C4-2B (cell line): ENCODE results near the gene CDIPT.

ENCODE experiments used
- H3K27ac ChIP-seq: fragments of 450-650 bp; 2 replicates; pipeline ENCODE4 v1.5.1; 2017
- ZFX ChIP-seq: fragments of 450-650 bp; IDR thresholded peaks from 2 replicates; pipeline ENCODE4 v1.6.1; 2017
- TF ChIP-seq, protein P1 (sequence below): fragments of 450-650 bp; conservative IDR thresholded peaks from 2 replicates; pipeline ENCODE4 v1.5.1; 2017; ENCODE audit warnings: mild to moderate bottlenecking

The CDIPT gene

DNA sequence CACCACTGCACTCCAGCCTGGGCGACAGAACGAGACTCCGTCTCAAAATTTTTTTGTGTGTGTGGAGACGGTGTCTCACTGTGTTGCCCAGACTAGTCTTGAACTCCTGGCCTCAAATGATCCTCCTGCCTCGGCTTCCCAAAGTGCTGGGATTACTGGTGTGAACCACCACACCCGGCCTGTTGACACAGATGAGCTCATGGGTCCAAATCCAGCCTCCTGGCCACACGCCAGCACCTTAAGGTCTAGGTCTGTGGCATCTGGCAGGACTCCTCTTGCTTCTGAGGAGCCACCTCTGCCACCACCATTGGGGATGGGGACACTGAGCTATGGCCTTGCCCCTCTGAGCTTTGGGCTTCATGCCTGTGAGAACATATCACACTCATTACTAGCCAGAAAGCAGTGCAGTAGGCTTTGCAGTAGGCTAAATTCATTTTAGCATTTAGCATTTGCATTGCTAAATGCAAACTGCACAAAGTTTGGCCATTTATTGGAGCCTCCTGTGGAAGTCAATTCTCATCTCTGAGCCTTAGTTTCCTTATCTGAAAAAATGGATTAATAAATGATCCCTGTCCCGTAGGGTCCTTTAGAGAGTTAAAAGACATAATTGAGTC is 5.5 kb upstream of the CDIPT start:
- no peak for TF ChIP-seq ZFX
- TF ChIP-seq, protein P1, sequence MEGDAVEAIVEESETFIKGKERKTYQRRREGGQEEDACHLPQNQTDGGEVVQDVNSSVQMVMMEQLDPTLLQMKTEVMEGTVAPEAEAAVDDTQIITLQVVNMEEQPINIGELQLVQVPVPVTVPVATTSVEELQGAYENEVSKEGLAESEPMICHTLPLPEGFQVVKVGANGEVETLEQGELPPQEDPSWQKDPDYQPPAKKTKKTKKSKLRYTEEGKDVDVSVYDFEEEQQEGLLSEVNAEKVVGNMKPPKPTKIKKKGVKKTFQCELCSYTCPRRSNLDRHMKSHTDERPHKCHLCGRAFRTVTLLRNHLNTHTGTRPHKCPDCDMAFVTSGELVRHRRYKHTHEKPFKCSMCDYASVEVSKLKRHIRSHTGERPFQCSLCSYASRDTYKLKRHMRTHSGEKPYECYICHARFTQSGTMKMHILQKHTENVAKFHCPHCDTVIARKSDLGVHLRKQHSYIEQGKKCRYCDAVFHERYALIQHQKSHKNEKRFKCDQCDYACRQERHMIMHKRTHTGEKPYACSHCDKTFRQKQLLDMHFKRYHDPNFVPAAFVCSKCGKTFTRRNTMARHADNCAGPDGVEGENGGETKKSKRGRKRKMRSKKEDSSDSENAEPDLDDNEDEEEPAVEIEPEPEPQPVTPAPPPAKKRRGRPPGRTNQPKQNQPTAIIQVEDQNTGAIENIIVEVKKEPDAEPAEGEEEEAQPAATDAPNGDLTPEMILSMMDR: no peak
- no peak overlapping the region for H3K27ac ChIP-seq

DNA sequence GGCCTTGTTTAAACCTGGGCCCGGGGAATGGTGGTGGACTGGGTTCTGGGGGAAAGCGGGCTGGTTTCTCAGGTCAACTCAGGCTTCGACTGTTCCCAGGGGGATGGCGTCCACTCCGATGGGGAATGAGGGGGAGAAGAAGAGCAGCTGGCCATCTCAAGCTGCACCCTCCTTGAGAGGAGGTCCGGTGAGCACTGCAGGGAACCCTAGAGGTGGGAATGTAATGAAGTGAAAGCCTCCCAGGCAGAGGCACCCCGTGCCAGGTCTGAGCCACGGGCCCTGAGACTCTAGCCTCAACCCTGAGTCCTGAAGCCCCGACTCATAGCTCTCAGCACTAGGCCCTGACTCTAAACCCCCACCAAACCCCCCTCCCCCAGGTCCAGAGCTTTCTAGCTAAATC is 1.2 kb upstream of the CDIPT start:
- H3K27ac ChIP-seq: peak overlapping the region; percentile 86; the same call in 1 of the 2 replicates
- TF ChIP-seq, protein P1: no peak

DNA sequence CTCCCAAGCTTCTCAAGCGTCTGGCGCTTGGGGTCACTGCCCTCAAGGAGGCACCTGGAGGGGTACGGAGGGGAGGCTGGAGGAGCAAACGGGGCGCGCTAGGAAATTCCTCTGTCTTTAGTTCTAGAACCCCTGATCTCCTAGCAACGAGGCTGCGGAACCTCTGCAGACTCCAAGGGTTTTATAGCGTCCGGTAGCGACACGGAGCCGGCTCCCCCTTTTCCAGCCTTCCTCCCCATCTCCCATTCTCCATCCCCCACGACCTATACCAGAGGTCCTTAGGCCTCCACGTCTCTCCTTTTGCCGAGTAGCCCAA is 601 bp upstream of the CDIPT start:
- H3K27ac ChIP-seq: peak overlapping the region; percentile 86
- TF ChIP-seq ZFX: no peak
- TF ChIP-seq, protein P1: peak; percentile 40; the same call in 1 of the 2 replicates

DNA sequence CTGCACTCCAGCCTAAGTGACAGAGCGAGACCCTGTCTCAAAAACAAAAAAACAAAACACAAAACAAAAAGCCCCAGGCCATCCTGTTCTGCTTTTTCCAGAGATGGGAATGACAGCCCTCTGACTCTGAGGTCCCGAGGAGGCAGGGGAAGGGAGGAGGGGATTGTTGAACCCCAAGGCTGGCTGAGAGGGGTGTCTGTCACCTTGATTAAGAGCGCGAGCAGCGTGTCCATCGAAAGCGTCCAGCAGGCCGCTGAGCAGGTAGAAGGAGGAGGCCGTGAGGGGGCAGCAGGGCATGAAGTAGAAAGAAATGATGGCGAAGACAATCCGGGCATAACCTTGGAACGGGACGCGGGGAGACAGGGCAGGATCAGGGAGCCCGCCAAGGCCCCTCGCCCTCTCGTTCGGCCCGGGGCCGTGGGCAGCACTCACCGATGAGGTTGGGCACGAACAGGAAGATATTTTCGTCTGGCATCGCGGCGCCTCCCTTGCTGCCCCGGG is 593 bp downstream of the CDIPT start:
- H3K27ac ChIP-seq: peak overlapping the region; percentile 86
- peak; percentile 73; the same call in 1 of the 2 replicates for TF ChIP-seq ZFX
- TF ChIP-seq, protein P1: no peak

DNA sequence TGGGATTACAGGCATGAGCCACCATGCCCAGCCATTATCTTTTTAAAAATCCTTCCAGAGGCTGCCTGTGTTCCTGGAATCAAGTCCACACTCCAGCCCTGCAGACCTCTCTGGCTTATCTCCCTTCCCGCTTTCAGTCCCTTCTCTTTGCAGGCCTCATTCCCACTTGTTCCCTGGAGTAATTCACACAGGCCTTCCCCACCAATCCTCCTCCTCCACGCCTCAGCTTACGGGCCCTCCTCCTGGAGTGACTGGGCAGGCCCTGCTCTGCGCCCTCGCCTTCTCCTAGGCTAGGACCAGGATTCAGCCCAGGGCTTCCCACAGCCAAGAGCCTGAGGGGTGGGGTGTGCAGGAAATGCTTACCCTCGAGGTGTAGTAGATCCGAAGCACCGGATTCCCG is 2.8 kb downstream of the CDIPT start:
- no peak for TF ChIP-seq ZFX
- TF ChIP-seq, protein P1: no peak
- H3K27ac ChIP-seq: no peak overlapping the region

DNA sequence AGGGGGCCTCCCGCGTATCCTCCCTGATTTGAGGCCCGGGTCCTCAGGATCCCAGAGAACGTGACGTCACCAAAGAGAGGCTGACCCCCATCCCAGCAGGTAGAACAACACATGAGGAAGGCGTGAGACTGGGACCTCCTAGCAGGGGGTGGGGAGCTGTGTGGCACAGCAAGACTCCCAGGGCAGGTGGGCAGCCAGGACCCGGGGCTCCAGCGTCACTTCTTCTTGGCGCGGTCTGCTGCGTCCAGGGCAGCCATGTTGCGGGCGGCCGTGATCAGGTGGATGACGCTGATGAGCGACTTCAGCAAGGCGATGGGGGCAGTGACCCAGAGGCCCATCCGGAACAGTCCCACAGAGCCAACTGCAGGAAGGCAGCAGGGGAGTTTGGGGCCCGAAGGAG is 4.1 kb downstream of the CDIPT start:
- TF ChIP-seq, protein P1: no peak
- TF ChIP-seq ZFX: no peak
- peak overlapping the region; percentile 58 for H3K27ac ChIP-seq

DNA sequence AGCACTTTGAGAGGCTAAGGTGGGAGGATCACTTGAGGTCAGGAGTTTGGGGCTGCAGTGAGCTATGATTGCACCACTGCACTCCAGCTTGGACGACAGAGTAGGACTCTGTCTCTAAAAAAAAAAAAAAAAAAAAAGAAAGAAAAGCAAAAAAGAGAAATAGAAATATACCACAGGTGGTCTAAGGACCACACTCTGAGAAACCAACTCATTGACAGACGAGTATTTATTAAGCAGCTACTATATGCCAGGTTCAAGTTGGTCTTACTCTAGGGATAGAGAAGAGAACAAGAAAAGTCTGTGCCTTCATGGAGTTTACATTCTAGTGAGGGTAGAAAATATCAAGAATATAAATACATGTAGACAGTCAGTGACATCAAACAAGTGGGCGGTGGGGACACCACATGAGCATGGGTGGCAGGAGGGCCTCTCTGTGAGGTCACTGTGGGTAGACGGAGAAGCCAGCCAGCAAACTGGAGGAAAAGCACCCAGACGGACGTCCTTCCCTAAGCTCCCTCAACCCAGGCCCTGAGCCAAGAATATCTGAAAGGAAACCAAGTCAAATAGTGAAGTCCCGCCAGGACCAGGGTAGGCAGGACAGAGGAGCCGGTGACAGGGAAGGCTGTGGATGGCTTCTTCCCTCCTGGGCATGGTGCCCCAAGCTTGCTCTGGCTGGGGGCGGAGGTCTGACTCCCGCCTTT is 4.7 kb downstream of the CDIPT start:
- H3K27ac ChIP-seq: peak overlapping the region; percentile 58

More for the DNA sequence above, 4.7 kb downstream of the CDIPT start:
- TF ChIP-seq ZFX: no peak
- TF ChIP-seq, protein P1: no peak
